GM23338 (cell line): ENCODE results near the gene MYO5C. TPM values are rescaled to one million over a fixed set of nuclear protein-coding genes. Genes with fewer than 3 reads are reported as not detected.

ENCODE experiments used
- ATAC-seq: fragments of 200-7000 bp; cut with Tn5 transposase; 3 replicates; pipeline ENCODE4 v1.9.1; 2020
- DNase-seq: peaks from one replicate; pipeline ENCODE4 v3.0.0-alpha.2; 2015; ENCODE audit warnings: low spot score
- H2AFZ ChIP-seq: fragments of 200-600 bp; sonication (generic); 2 replicates; pipeline ENCODE4 v1.8.0; 2016; ENCODE audit warnings: antibody characterized with exemption, mild to moderate bottlenecking, moderate library complexity
- H3F3A ChIP-seq: fragments of 200-600 bp; sonication (generic); replicated peaks from 2 replicates; pipeline ENCODE4 v1.8.0; 2017; ENCODE audit warnings: antibody characterized with exemption, mixed run types, low read depth
- H3K27ac ChIP-seq: fragments of 200-600 bp; sonication (generic); 2 replicates; pipeline ENCODE4 v1.6.1; 2016; ENCODE audit warnings: low read depth
- H3K27me3 ChIP-seq: fragments of 200-600 bp; sonication (generic); 2 replicates; pipeline ENCODE4 v1.8.0; 2016; ENCODE audit warnings: mild to moderate bottlenecking, mixed run types, moderate library complexity; ENCODE audit not compliant: insufficient read depth
- H3K36me3 ChIP-seq: fragments of 200-600 bp; sonication (generic); 2 replicates; pipeline ENCODE4 v1.8.0; 2016; ENCODE audit warnings: mild to moderate bottlenecking; ENCODE audit not compliant: insufficient read depth
- H3K4me1 ChIP-seq: fragments of 200-600 bp; sonication (generic); 2 replicates; pipeline ENCODE4 v1.8.0; 2016; ENCODE audit warnings: mild to moderate bottlenecking, moderate library complexity; ENCODE audit not compliant: insufficient read depth
- H3K4me2 ChIP-seq: fragments of 200-600 bp; sonication (generic); 2 replicates; pipeline ENCODE4 v1.7.1; 2017; ENCODE audit warnings: mixed run types
- H3K4me3 ChIP-seq: fragments of 200-600 bp; sonication (generic); 2 replicates; pipeline ENCODE4 v1.6.1; 2016; ENCODE audit warnings: mixed run types
- H3K79me2 ChIP-seq: fragments of 200-600 bp; sonication (generic); replicated peaks from 2 replicates; pipeline ENCODE4 v1.8.0; 2017; ENCODE audit warnings: mild to moderate bottlenecking; ENCODE audit not compliant: insufficient read depth
- H3K9me2 ChIP-seq: fragments of 200-600 bp; sonication (generic); 2 replicates; pipeline ENCODE4 v1.8.0; 2017; ENCODE audit not compliant: insufficient read depth
- H4K20me1 ChIP-seq: fragments of 200-600 bp; sonication (generic); replicated peaks from 2 replicates; pipeline ENCODE4 v1.8.0; 2017; ENCODE audit warnings: mild to moderate bottlenecking; ENCODE audit not compliant: insufficient read depth
- H3K27ac Mint-ChIP-seq: 2 replicates; pipeline ENCODE4 v1.8.0; 2020; ENCODE audit warnings: inconsistent platforms, mild to moderate bottlenecking, moderate library complexity, mixed read lengths
- H3K27me3 Mint-ChIP-seq: 3 replicates; pipeline ENCODE4 v1.8.0; 2022; ENCODE audit warnings: low read depth, mild to moderate bottlenecking, moderate library complexity, mixed read lengths, inconsistent platforms; ENCODE audit not compliant: insufficient read depth, poor library complexity
- H3K36me3 Mint-ChIP-seq: 3 replicates; pipeline ENCODE4 v1.8.0; 2021; ENCODE audit warnings: low read depth, mild to moderate bottlenecking, inconsistent platforms, moderate library complexity, mixed read lengths
- H3K4me1 Mint-ChIP-seq: 3 replicates; pipeline ENCODE4 v1.8.0; 2020; ENCODE audit warnings: mild to moderate bottlenecking, inconsistent platforms, mixed read lengths
- H3K4me3 Mint-ChIP-seq: 3 replicates; pipeline ENCODE4 v1.8.0; 2021; ENCODE audit warnings: moderate library complexity, mild to moderate bottlenecking, inconsistent platforms, mixed read lengths
- H3K9me3 Mint-ChIP-seq: 3 replicates; pipeline ENCODE4 v1.8.0; 2020; ENCODE audit warnings: moderate library complexity, mild to moderate bottlenecking, inconsistent platforms, mixed read lengths
- CREB1 ChIP-seq: fragments of 250-450 bp; sonication (Bioruptor Pico); IDR thresholded peaks from 2 replicates; pipeline ENCODE4 v1.5.0; 2020; ENCODE audit warnings: low read depth, mild to moderate bottlenecking, moderate library complexity
- EZH2 ChIP-seq: fragments of 200-600 bp; sonication (generic); IDR thresholded peaks from one replicate; pipeline ENCODE4 v1.8.0; 2017; ENCODE audit warnings: antibody characterized with exemption, mild to moderate bottlenecking, low read depth; ENCODE audit not compliant: unreplicated experiment
- EZH2phosphoT487 ChIP-seq: fragments of 200-600 bp; sonication (generic); IDR thresholded peaks from one replicate; pipeline ENCODE4 v1.8.1; 2018; ENCODE audit warnings: antibody characterized with exemption; ENCODE audit not compliant: unreplicated experiment
- JUNB ChIP-seq: IDR thresholded peaks from one replicate; pipeline ENCODE4 v1.6.1; 2016; ENCODE audit warnings: antibody characterized with exemption; ENCODE audit not compliant: unreplicated experiment
- NANOG ChIP-seq: IDR thresholded peaks from 2 replicates; pipeline ENCODE4 v1.6.1; 2016; ENCODE audit warnings: antibody characterized with exemption, borderline replicate concordance
- POLR2AphosphoS5 ChIP-seq: IDR thresholded peaks from 2 replicates; pipeline ENCODE4 v1.6.1; 2016; ENCODE audit warnings: antibody characterized with exemption, low read depth
- STAT1 ChIP-seq: IDR thresholded peaks from one replicate; pipeline ENCODE4 v1.6.1; 2016; ENCODE audit warnings: antibody characterized with exemption; ENCODE audit not compliant: unreplicated experiment
- ZNF114 ChIP-seq: fragments of 250-450 bp; sonication (Bioruptor Pico); IDR thresholded peaks from 2 replicates; pipeline ENCODE4 v1.5.0; 2020; ENCODE audit warnings: mild to moderate bottlenecking, moderate library complexity
- ZNF331 ChIP-seq: fragments of 250-450 bp; sonication (Bioruptor Pico); IDR thresholded peaks from 2 replicates; pipeline ENCODE4 v1.5.0; 2020; ENCODE audit warnings: low read depth, mild to moderate bottlenecking, moderate library complexity
- polyA plus RNA-seq: library from polyadenylated mRNA; unstranded; fragments of >200 nt; fragmentation: Nextera tagmentation; extraction: Ambion mirVana; gene quantifications from 2 replicates; pipeline ENCODE4 v1.2.1, GENCODE V29; 2016
- total RNA-seq: library from RNA; depleted of rRNA; stranded (reverse); fragments of >200 nt; shearing (Covaris generic); gene quantifications from 2 replicates; pipeline ENCODE4 v1.2.3, GENCODE V29; 2014
- TF ChIP-seq, protein P1 (sequence below), 2 experiments: fragments of 200-600 bp in 1 of 2; sonication (generic) in 1 of 2; conservative IDR thresholded peaks; 2 replicates each; pipeline versions ENCODE4 v1.5.1 to v1.6.1; 2016 to 2017; ENCODE audit warnings: antibody characterized with exemption in 2 of 2, low read depth in 2 of 2, mild to moderate bottlenecking in 2 of 2, moderate library complexity in 1 of 2
- TF ChIP-seq, protein P2 (sequence below): IDR thresholded peaks from one replicate; pipeline ENCODE4 v1.6.1; 2018; ENCODE audit warnings: antibody characterized with exemption; ENCODE audit not compliant: unreplicated experiment
- TF ChIP-seq, protein P3 (sequence below): IDR thresholded peaks from 2 replicates; pipeline ENCODE4 v1.6.1; 2016; ENCODE audit warnings: antibody characterized with exemption

MYO5C gene
- total and polyA plus RNA-seq, 2 experiments from 2014 or later = 7.9 to 28.8 TPM

DNA sequence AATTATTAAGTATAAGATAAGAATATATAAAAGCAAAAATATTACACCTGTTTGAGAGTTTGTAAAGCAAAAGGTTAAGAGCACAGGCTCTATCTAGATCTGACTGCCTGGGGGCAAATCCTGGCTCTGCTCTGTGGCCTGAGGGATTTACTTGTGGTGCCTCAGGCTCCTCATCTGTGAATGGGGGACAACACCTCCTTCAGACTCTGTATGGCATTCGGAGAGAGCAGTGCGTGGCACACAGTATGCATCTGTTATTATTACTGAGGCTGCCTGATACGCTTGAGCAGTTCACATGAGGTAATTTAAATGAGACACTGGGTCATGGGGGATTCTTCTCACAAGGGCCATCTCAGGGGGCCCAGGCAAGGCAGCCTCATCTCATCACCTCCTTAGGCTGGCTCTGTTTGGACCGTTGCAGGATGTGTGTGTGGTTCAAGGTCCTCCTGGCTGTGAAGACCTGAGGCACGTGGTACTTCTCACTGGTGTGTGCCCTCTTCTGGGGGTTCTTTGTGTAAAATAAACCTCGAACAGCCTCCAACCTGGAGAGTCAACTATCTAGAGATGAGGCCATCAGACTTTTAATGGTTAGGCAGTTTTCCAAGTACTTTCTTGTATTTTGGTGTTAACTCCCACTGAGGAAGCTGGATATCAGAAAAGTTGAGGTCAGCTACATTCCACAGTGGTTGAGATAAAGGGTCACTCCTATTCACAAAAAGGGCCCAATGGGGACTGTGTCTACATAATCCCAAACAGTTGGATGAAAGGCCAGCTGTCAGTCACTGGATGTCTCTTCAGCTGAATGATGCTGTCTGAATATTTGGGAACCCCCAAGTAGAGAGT, 113.4 kb downstream of the MYO5C start (continued):
- TF ChIP-seq, protein P1, sequence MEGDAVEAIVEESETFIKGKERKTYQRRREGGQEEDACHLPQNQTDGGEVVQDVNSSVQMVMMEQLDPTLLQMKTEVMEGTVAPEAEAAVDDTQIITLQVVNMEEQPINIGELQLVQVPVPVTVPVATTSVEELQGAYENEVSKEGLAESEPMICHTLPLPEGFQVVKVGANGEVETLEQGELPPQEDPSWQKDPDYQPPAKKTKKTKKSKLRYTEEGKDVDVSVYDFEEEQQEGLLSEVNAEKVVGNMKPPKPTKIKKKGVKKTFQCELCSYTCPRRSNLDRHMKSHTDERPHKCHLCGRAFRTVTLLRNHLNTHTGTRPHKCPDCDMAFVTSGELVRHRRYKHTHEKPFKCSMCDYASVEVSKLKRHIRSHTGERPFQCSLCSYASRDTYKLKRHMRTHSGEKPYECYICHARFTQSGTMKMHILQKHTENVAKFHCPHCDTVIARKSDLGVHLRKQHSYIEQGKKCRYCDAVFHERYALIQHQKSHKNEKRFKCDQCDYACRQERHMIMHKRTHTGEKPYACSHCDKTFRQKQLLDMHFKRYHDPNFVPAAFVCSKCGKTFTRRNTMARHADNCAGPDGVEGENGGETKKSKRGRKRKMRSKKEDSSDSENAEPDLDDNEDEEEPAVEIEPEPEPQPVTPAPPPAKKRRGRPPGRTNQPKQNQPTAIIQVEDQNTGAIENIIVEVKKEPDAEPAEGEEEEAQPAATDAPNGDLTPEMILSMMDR (conservative IDR thresholded peaks at IDR 0.05; ENCODE audit: low read depth in 2 of 2) = no peak
- TF ChIP-seq, protein P2, sequence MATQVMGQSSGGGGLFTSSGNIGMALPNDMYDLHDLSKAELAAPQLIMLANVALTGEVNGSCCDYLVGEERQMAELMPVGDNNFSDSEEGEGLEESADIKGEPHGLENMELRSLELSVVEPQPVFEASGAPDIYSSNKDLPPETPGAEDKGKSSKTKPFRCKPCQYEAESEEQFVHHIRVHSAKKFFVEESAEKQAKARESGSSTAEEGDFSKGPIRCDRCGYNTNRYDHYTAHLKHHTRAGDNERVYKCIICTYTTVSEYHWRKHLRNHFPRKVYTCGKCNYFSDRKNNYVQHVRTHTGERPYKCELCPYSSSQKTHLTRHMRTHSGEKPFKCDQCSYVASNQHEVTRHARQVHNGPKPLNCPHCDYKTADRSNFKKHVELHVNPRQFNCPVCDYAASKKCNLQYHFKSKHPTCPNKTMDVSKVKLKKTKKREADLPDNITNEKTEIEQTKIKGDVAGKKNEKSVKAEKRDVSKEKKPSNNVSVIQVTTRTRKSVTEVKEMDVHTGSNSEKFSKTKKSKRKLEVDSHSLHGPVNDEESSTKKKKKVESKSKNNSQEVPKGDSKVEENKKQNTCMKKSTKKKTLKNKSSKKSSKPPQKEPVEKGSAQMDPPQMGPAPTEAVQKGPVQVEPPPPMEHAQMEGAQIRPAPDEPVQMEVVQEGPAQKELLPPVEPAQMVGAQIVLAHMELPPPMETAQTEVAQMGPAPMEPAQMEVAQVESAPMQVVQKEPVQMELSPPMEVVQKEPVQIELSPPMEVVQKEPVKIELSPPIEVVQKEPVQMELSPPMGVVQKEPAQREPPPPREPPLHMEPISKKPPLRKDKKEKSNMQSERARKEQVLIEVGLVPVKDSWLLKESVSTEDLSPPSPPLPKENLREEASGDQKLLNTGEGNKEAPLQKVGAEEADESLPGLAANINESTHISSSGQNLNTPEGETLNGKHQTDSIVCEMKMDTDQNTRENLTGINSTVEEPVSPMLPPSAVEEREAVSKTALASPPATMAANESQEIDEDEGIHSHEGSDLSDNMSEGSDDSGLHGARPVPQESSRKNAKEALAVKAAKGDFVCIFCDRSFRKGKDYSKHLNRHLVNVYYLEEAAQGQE = no peak

DNA sequence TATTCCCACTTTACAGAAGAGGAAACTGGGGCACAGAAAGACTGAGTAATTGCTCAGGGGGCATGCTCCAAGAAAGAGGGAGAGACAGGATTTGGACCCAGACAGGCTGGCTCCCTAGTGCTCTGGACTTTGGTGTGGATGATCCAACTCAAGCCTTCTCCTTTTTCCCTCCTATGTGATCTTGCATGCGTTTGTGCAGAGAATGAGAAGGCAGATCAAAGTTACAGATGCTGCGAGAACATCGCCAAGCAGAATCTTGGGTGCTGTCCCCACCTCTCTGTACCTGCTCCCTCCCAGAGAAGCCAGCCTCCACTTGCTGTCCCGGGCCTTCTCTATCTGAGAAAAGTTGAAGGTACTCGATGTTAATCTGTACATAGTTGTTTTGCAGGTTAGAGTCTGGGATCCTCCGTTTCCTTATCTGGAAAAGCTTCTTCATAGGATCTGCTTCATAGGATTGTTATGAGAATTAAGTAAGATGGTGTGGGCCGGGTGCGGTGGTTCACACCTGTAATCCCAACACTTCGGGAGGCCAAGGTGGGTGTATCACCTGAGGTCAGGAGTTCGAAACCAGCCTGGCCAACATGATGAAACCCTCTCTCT, 114.7 kb downstream of the MYO5C start:
- no peak for DNase-seq
- Mint-ChIP-seq H3K27me3 (peaks cover 23% of the 10 kb centered on the region), H3K27ac (no peak overlapping the region), H3K4me1 (peaks cover 27% of the 10 kb centered on the region), H3K4me3 (peak overlapping the region; percentile 84), H3K36me3 (no peaks in the 10 kb centered on the region), H3K9me3 (no peaks in the 10 kb centered on the region)
- Histone ChIP-seq H2AFZ (peak overlapping the region; percentile 99), H4K20me1 (peaks cover 6% of the 10 kb centered on the region), H3K4me2 (peak overlapping the region; percentile 80), H3K27ac (no peak overlapping the region), H3K9me2 (no peaks in the 10 kb centered on the region), H3K4me1 (peaks cover 10% of the 10 kb centered on the region), H3K27me3 (peaks cover 21% of the 10 kb centered on the region), H3K4me3 (peak overlapping the region; percentile 62), H3K79me2 (peaks cover 23% of the 10 kb centered on the region), H3F3A (peaks cover 11% of the 10 kb centered on the region; the same call in 1 of the 2 replicates), H3K36me3 (no peaks in the 10 kb centered on the region)
- no peak for ATAC-seq
- TF ChIP-seq ZNF114 (no peak), EZH2phosphoT487 (no peak), STAT1 (no peak), CREB1 (CRISPR knock-in tag) (no peak), JUNB (no peak), POLR2AphosphoS5 (no peak), NANOG (no peak), ZNF331 (CRISPR knock-in tag) (no peak), EZH2 (no peak)
- TF ChIP-seq, protein P3, sequence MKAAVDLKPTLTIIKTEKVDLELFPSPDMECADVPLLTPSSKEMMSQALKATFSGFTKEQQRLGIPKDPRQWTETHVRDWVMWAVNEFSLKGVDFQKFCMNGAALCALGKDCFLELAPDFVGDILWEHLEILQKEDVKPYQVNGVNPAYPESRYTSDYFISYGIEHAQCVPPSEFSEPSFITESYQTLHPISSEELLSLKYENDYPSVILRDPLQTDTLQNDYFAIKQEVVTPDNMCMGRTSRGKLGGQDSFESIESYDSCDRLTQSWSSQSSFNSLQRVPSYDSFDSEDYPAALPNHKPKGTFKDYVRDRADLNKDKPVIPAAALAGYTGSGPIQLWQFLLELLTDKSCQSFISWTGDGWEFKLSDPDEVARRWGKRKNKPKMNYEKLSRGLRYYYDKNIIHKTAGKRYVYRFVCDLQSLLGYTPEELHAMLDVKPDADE = no peak
- TF ChIP-seq, protein P1 (conservative IDR thresholded peaks at IDR 0.05; ENCODE audit: low read depth in 2 of 2) = no peak
- TF ChIP-seq, protein P2 = no peak
